HEK293 (cell line): Measurements from ENCODE around the gene SLCO4A1.

ENCODE experiments used
- CTCF ChIA-PET: fragments of 350-600 bp; formaldehyde crosslinking; extraction: SDS; loops from one replicate; lab custom pipeline; 2021; ENCODE audit warnings: antibody characterized with exemption; lab: Yijun Ruan, JAX
- POLR2A ChIA-PET: fragments of 300-600 bp; formaldehyde crosslinking; extraction: SDS; loops from one replicate; lab custom pipeline; 2020; ENCODE audit warnings: antibody characterized with exemption, inconsistent platforms; lab: Yijun Ruan, JAX
- H3K27ac ChIP-seq: fragments of 200-500 bp; sonication (Bioruptor generic); 2 replicates; pipeline ENCODE4 v1.5.1; 2014; ENCODE audit warnings: low read depth, low read length, control low read depth, inconsistent platforms; ENCODE audit errors: extremely low read depth
- H3K36me3 ChIP-seq, 2 experiments: fragments of 200-500 bp in 1 of 2; sonication (Bioruptor generic) in 1 of 2; 1 replicate in 1 of 2; 2 replicates in 1 of 2; pipeline ENCODE4 v1.5.1; 2014 to 2017; ENCODE audit warnings: inconsistent platforms in 2 of 2, low read length in 2 of 2; ENCODE audit not compliant: control insufficient read depth in 2 of 2, insufficient read depth in 1 of 2
- H3K4me1 ChIP-seq: fragments of 200-500 bp; sonication (Bioruptor generic); 2 replicates; pipeline ENCODE4 v1.5.1; 2014; ENCODE audit warnings: mild to moderate bottlenecking, low read length, inconsistent platforms; ENCODE audit not compliant: control insufficient read depth, insufficient read depth
- H3K4me3 ChIP-seq: 2 replicates; pipeline ENCODE4 v1.5.1; 2011; ENCODE audit warnings: low read depth, mild to moderate bottlenecking, control low read depth, low read length, moderate library complexity
- H3K9me3 ChIP-seq: fragments of 200-500 bp; sonication (Bioruptor generic); 2 replicates; pipeline ENCODE4 v1.5.1; 2014; ENCODE audit warnings: low read depth, low read length, inconsistent platforms; ENCODE audit not compliant: control insufficient read depth, insufficient read depth
- GLIS1 ChIP-seq: fragments of 450-650 bp; formaldehyde crosslinking; IDR thresholded peaks from 2 replicates; pipeline ENCODE4 v1.5.1; 2016; ENCODE audit warnings: missing biosample characterization, missing genetic modification characterization
- KLF1 ChIP-seq: fragments of 450-650 bp; formaldehyde crosslinking; IDR thresholded peaks from 2 replicates; pipeline ENCODE4 v1.5.1; 2016; ENCODE audit warnings: missing biosample characterization, missing genetic modification characterization
- OSR2 ChIP-seq: fragments of 450-650 bp; formaldehyde crosslinking; IDR thresholded peaks from 2 replicates; pipeline ENCODE4 v1.5.1; 2016; ENCODE audit warnings: missing biosample characterization, missing genetic modification characterization
- ZBTB20 ChIP-seq: fragments of 450-650 bp; formaldehyde crosslinking; IDR thresholded peaks from 2 replicates; pipeline ENCODE4 v1.5.1; 2016; ENCODE audit warnings: missing biosample characterization, missing genetic modification characterization
- ZBTB21 ChIP-seq: fragments of 450-650 bp; formaldehyde crosslinking; IDR thresholded peaks from 2 replicates; pipeline ENCODE4 v1.5.1; 2017; ENCODE audit warnings: missing biosample characterization, missing genetic modification characterization
- ZFP3 ChIP-seq: fragments of 450-650 bp; formaldehyde crosslinking; IDR thresholded peaks from 2 replicates; pipeline ENCODE4 v1.5.1; 2016; ENCODE audit warnings: low read depth, missing biosample characterization, missing genetic modification characterization
- ZNF146 ChIP-seq: fragments of 450-650 bp; formaldehyde crosslinking; IDR thresholded peaks from 2 replicates; pipeline ENCODE4 v1.5.1; 2016; ENCODE audit warnings: missing biosample characterization, missing genetic modification characterization
- ZNF202 ChIP-seq: fragments of 450-650 bp; formaldehyde crosslinking; IDR thresholded peaks from 2 replicates; pipeline ENCODE4 v1.5.1; 2016; ENCODE audit warnings: missing biosample characterization, missing genetic modification characterization, borderline replicate concordance
- ZNF23 ChIP-seq: fragments of 450-650 bp; formaldehyde crosslinking; IDR thresholded peaks from 2 replicates; pipeline ENCODE4 v1.5.1; 2016; ENCODE audit warnings: missing biosample characterization, missing genetic modification characterization, borderline replicate concordance
- ZNF302 ChIP-seq: fragments of 450-650 bp; formaldehyde crosslinking; IDR thresholded peaks from 2 replicates; pipeline ENCODE4 v1.5.1; 2016; ENCODE audit warnings: missing biosample characterization, missing genetic modification characterization, low read depth
- ZNF354C ChIP-seq: fragments of 450-650 bp; formaldehyde crosslinking; IDR thresholded peaks from 2 replicates; pipeline ENCODE4 v1.5.1; 2016; ENCODE audit warnings: missing biosample characterization, missing genetic modification characterization, low read depth, borderline replicate concordance
- ZNF37A ChIP-seq: fragments of 450-650 bp; IDR thresholded peaks from 2 replicates; pipeline ENCODE4 v1.5.1; 2018; ENCODE audit warnings: missing biosample characterization, missing genetic modification characterization
- ZNF391 ChIP-seq: fragments of 450-650 bp; formaldehyde crosslinking; IDR thresholded peaks from 2 replicates; pipeline ENCODE4 v1.5.1; 2016; ENCODE audit warnings: low read depth, missing biosample characterization, missing genetic modification characterization, borderline replicate concordance
- ZNF433 ChIP-seq: fragments of 450-650 bp; formaldehyde crosslinking; IDR thresholded peaks from 2 replicates; pipeline ENCODE4 v1.5.1; 2016; ENCODE audit warnings: missing biosample characterization, missing genetic modification characterization, low read depth
- ZNF514 ChIP-seq: fragments of 450-650 bp; formaldehyde crosslinking; IDR thresholded peaks from 2 replicates; pipeline ENCODE4 v1.5.1; 2016; ENCODE audit warnings: missing biosample characterization, missing genetic modification characterization
- ZNF529 ChIP-seq: fragments of 450-650 bp; formaldehyde crosslinking; IDR thresholded peaks from 2 replicates; pipeline ENCODE4 v1.5.1; 2017; ENCODE audit warnings: missing genetic modification characterization, missing biosample characterization; ENCODE audit not compliant: insufficient replicate concordance
- ZNF558 ChIP-seq: fragments of 450-650 bp; formaldehyde crosslinking; IDR thresholded peaks from 2 replicates; pipeline ENCODE4 v1.5.1; 2016; ENCODE audit warnings: missing biosample characterization, missing genetic modification characterization
- ZNF621 ChIP-seq: fragments of 450-650 bp; formaldehyde crosslinking; IDR thresholded peaks from 2 replicates; pipeline ENCODE4 v1.5.1; 2017; ENCODE audit warnings: missing biosample characterization, missing genetic modification characterization
- ZNF677 ChIP-seq: fragments of 450-650 bp; IDR thresholded peaks from 2 replicates; pipeline ENCODE4 v1.5.0; 2018; ENCODE audit warnings: missing biosample characterization, mild to moderate bottlenecking, missing genetic modification characterization, moderate library complexity
- ZNF777 ChIP-seq: fragments of 450-650 bp; formaldehyde crosslinking; IDR thresholded peaks from 2 replicates; pipeline ENCODE4 v1.5.1; 2017; ENCODE audit warnings: missing biosample characterization, missing genetic modification characterization, borderline replicate concordance
- ZSCAN16 ChIP-seq: fragments of 450-650 bp; formaldehyde crosslinking; IDR thresholded peaks from 2 replicates; pipeline ENCODE4 v1.5.1; 2016; ENCODE audit warnings: missing biosample characterization, missing genetic modification characterization
- ZSCAN23 ChIP-seq: fragments of 450-650 bp; formaldehyde crosslinking; IDR thresholded peaks from 2 replicates; pipeline ENCODE4 v1.5.1; 2016; ENCODE audit warnings: missing biosample characterization, missing genetic modification characterization
- TF ChIP-seq, protein P1 (sequence below): fragments of 450-650 bp; formaldehyde crosslinking; IDR thresholded peaks from 2 replicates; pipeline ENCODE4 v1.5.1; 2017; ENCODE audit warnings: missing biosample characterization, missing genetic modification characterization
- TF ChIP-seq, protein P2 (sequence below): fragments of 450-650 bp; formaldehyde crosslinking; IDR thresholded peaks from 2 replicates; pipeline ENCODE4 v1.5.1; 2016; ENCODE audit warnings: missing biosample characterization, missing genetic modification characterization
- TF ChIP-seq, protein P3 (sequence below): IDR thresholded peaks from 2 replicates; pipeline ENCODE4 v1.6.1; 2011; ENCODE audit warnings: mild to moderate bottlenecking, low read depth, low read length, borderline replicate concordance
- TF ChIP-seq, protein P4 (sequence below): fragments of 450-650 bp; formaldehyde crosslinking; IDR thresholded peaks from 2 replicates; pipeline ENCODE4 v1.5.1; 2016; ENCODE audit warnings: missing biosample characterization, missing genetic modification characterization

SLCO4A1 gene

DNA sequence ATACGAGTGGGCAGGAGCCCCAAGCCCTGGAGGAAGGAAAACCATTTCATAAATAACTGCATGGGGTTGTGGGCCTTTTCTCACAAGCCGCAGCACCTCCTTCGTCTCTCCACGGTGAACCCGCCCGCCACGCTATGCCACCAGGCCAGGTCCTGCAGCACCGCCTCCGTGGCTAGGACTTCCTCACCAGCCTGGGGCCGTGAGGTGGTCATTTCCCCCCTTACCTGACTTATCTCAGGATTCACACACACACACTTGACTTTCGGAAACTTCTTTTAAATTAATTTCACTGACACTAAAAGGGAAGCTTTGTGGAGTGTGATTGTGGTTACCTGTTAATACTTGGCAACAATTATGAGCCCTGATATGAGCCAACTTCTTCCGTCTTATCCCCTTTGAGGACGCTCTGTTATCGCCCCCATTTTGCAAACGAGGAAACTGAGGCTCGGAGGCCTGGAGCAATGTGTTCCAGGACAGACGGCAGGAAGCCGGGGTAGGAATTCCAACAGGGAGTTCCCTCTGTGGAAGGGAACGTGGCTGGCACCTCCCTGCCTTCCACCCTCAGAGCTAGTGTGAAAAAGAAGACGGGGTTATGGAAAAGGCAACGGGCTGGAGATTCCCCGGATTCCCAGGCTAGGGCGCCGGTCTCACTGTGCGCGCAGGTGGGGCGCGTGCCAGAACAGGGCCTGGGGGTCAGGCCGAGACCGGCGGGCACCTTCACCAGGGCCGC lies 817 bp upstream of the SLCO4A1 start:
- CTCF ChIA-PET: interaction anchor here (0.6 to 1.1 kb wide), 2 partner anchors 17 to 167 kb away, joined by 3 to 4 read pairs; no protein-coding TSS in a partner anchor
- peak overlapping the region; percentile 48 for H3K4me3 ChIP-seq
- POLR2A ChIA-PET: interaction anchor here (1.0 to 2.0 kb wide), 4 partner anchors 10 to 154 kb away, joined by 3 to 12 read pairs (median 10); partner anchors contain the start of gene MRGBP
- TF ChIP-seq ZNF621: no peak
- TF ChIP-seq ZSCAN16 (tag by site-specific recombination): no peak
- no peak for TF ChIP-seq ZNF677 (tag by site-specific recombination)
- TF ChIP-seq, protein P1, sequence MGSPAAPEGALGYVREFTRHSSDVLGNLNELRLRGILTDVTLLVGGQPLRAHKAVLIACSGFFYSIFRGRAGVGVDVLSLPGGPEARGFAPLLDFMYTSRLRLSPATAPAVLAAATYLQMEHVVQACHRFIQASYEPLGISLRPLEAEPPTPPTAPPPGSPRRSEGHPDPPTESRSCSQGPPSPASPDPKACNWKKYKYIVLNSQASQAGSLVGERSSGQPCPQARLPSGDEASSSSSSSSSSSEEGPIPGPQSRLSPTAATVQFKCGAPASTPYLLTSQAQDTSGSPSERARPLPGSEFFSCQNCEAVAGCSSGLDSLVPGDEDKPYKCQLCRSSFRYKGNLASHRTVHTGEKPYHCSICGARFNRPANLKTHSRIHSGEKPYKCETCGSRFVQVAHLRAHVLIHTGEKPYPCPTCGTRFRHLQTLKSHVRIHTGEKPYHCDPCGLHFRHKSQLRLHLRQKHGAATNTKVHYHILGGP (tag by site-specific recombination): no peak
- TF ChIP-seq ZBTB20 (tag by site-specific recombination): no peak
- no peak for TF ChIP-seq ZNF433 (tag by site-specific recombination)
- no peak for TF ChIP-seq ZSCAN23 (tag by site-specific recombination)
- TF ChIP-seq, protein P2, sequence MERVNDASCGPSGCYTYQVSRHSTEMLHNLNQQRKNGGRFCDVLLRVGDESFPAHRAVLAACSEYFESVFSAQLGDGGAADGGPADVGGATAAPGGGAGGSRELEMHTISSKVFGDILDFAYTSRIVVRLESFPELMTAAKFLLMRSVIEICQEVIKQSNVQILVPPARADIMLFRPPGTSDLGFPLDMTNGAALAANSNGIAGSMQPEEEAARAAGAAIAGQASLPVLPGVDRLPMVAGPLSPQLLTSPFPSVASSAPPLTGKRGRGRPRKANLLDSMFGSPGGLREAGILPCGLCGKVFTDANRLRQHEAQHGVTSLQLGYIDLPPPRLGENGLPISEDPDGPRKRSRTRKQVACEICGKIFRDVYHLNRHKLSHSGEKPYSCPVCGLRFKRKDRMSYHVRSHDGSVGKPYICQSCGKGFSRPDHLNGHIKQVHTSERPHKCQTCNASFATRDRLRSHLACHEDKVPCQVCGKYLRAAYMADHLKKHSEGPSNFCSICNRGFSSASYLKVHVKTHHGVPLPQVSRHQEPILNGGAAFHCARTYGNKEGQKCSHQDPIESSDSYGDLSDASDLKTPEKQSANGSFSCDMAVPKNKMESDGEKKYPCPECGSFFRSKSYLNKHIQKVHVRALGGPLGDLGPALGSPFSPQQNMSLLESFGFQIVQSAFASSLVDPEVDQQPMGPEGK (tag by site-specific recombination): no peak
- TF ChIP-seq OSR2 (tag by site-specific recombination): no peak
- no peak for TF ChIP-seq ZNF514 (tag by site-specific recombination)
- H3K9me3 ChIP-seq: no peaks in the 10 kb centered on the region
- peak overlapping the region; percentile 66; the same call in 1 of the 2 replicates for H3K27ac ChIP-seq
- no peaks in the 10 kb centered on the region; the same call in 1 of the 2 replicates for H3K4me1 ChIP-seq
- H3K36me3 ChIP-seq: no peaks in the 10 kb centered on the region

- ChIA-PET POLR2A (interaction anchor here (0.6 to 2.0 kb wide), 6 partner anchors 9 to 240 kb away, joined by 3 to 12 read pairs (median 8); partner anchors contain the start of gene MRGBP), CTCF (interaction anchor here (0.6 to 1.1 kb wide), 6 partner anchors 13 to 233 kb away, joined by 3 read pairs; no protein-coding TSS in a partner anchor)
- Histone ChIP-seq H3K4me3 (peak overlapping the region; percentile 48), H3K4me1 (no peaks in the 10 kb centered on the region; the same call in 1 of the 2 replicates), H3K9me3 (no peaks in the 10 kb centered on the region), H3K36me3 (no peaks in the 10 kb centered on the region), H3K27ac (peak overlapping the region; percentile 57; the same call in 1 of the 2 replicates)
- no peak for TF ChIP-seq ZNF391 (tag by site-specific recombination)
- TF ChIP-seq ZNF146 (tag by site-specific recombination): no peak
- no peak for TF ChIP-seq ZNF37A (tag by site-specific recombination)
- TF ChIP-seq ZNF302 (tag by site-specific recombination): no peak
- TF ChIP-seq, protein P3, sequence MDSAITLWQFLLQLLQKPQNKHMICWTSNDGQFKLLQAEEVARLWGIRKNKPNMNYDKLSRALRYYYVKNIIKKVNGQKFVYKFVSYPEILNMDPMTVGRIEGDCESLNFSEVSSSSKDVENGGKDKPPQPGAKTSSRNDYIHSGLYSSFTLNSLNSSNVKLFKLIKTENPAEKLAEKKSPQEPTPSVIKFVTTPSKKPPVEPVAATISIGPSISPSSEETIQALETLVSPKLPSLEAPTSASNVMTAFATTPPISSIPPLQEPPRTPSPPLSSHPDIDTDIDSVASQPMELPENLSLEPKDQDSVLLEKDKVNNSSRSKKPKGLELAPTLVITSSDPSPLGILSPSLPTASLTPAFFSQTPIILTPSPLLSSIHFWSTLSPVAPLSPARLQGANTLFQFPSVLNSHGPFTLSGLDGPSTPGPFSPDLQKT: no peak
- no peak for TF ChIP-seq ZNF354C (tag by site-specific recombination)
- no peak for TF ChIP-seq ZNF23 (tag by site-specific recombination)
- TF ChIP-seq ZFP3 (tag by site-specific recombination): no peak
- TF ChIP-seq GLIS1 (tag by site-specific recombination): no peak; the same call in 1 of the 2 replicates
- TF ChIP-seq ZNF558 (tag by site-specific recombination): no peak
- TF ChIP-seq, protein P1 (tag by site-specific recombination): no peak
- TF ChIP-seq ZNF777 (tag by site-specific recombination): no peak
- TF ChIP-seq KLF1 (tag by site-specific recombination): no peak
- no peak for TF ChIP-seq ZNF529 (tag by site-specific recombination)
- TF ChIP-seq, protein P4, sequence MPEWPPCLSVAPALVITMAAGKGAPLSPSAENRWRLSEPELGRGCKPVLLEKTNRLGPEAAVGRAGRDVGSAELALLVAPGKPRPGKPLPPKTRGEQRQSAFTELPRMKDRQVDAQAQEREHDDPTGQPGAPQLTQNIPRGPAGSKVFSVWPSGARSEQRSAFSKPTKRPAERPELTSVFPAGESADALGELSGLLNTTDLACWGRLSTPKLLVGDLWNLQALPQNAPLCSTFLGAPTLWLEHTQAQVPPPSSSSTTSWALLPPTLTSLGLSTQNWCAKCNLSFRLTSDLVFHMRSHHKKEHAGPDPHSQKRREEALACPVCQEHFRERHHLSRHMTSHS (tag by site-specific recombination): no peak
- TF ChIP-seq ZNF202 (tag by site-specific recombination): no peak
- TF ChIP-seq ZBTB21 (tag by site-specific recombination): no peak
These were observed 590 bp downstream of the SLCO4A1 start for GRCh38 chr20:62642666-62643520.
